ENCODE measurements around the gene TP63. TPM values are rescaled to one million over a fixed set of nuclear protein-coding genes. Genes with fewer than 3 reads are reported as not detected.

TP63 gene
- total RNA-seq, 1 experiment from 2014 or later, result 41.9 TPM

GRCh38 chr3:189806171-189806951 is 175.2 kb downstream of the TP63 start:
- ChIA-PET POLR2A (interaction anchor here (0.6 to 1.8 kb wide), 7 partner anchors 16 to 538 kb away, joined by 3 to 6 read pairs (median 4); no protein-coding TSS in a partner anchor), CTCF (interaction anchor here (0.6 to 1.3 kb wide), 6 partner anchors 7 to 245 kb away, joined by 3 to 4 read pairs (median 3); no protein-coding TSS in a partner anchor)
- peaks cover 14% of the 10 kb centered on the region for H3K36me3 Mint-ChIP-seq (ENCODE audit: insufficient read depth, unreplicated experiment)
- BruUV-seq (replicated peaks), result no TSS peak
- intact Hi-C loops (cut with micrococcal nuclease), result no loop called here
- no peak for TF ChIP-seq CTCF (IDR thresholded peaks at IDR 0.05; ENCODE audit: unreplicated experiment)
- no peak overlapping the region for H3K4me3 Mint-ChIP-seq (ENCODE audit: unreplicated experiment)
- no peak overlapping the region for H3K27ac Mint-ChIP-seq (ENCODE audit: low read depth, unreplicated experiment)
- H3K27me3 Mint-ChIP-seq (ENCODE audit: insufficient read depth, unreplicated experiment), result no peaks in the 10 kb centered on the region
- no peaks in the 10 kb centered on the region for H3K9me3 Mint-ChIP-seq (ENCODE audit: unreplicated experiment)
- peaks cover 8% of the 10 kb centered on the region for H3K4me1 Mint-ChIP-seq (ENCODE audit: insufficient read depth, unreplicated experiment)
- DNase-seq (ENCODE audit: unreplicated experiment), result no peak

- ChIA-PET POLR2A (interaction anchor here (1.1 kb wide), 1 partner anchor 14 kb away, joined by 3 read pairs; no protein-coding TSS in a partner anchor), CTCF (interaction anchor here (0.9 kb wide), 1 partner anchor 14 kb away, joined by 3 read pairs; no protein-coding TSS in a partner anchor)
- TF ChIP-seq CTCF (IDR thresholded peaks at IDR 0.05; ENCODE audit: unreplicated experiment), result no peak
- no peak for DNase-seq (ENCODE audit: unreplicated experiment)
- Mint-ChIP-seq H3K9me3 (ENCODE audit: unreplicated experiment) (no peaks in the 10 kb centered on the region), H3K27me3 (ENCODE audit: insufficient read depth, unreplicated experiment) (no peaks in the 10 kb centered on the region), H3K27ac (ENCODE audit: low read depth, unreplicated experiment) (no peak overlapping the region), H3K4me3 (ENCODE audit: unreplicated experiment) (no peak overlapping the region), H3K36me3 (ENCODE audit: insufficient read depth, unreplicated experiment) (peaks cover 14% of the 10 kb centered on the region), H3K4me1 (ENCODE audit: insufficient read depth, unreplicated experiment) (peaks cover 8% of the 10 kb centered on the region)
- TSS peak; percentile 7 for BruUV-seq (replicated peaks)
- intact Hi-C loops (cut with micrococcal nuclease), result no loop called here
Measured at GRCh38 chr3:189808246-189809007, 177.2 kb downstream of the TP63 start.

- H3K27ac Mint-ChIP-seq (ENCODE audit: low read depth, unreplicated experiment), result no peak overlapping the region
- H3K27me3 Mint-ChIP-seq (ENCODE audit: insufficient read depth, unreplicated experiment), result no peaks in the 10 kb centered on the region
- no peak overlapping the region for H3K4me3 Mint-ChIP-seq (ENCODE audit: unreplicated experiment)
- intact Hi-C loops (cut with micrococcal nuclease), result no loop called here
- no peaks in the 10 kb centered on the region for H3K9me3 Mint-ChIP-seq (ENCODE audit: unreplicated experiment)
- peaks cover 8% of the 10 kb centered on the region for H3K4me1 Mint-ChIP-seq (ENCODE audit: insufficient read depth, unreplicated experiment)
- no TSS peak for BruUV-seq (replicated peaks)
- ChIA-PET POLR2A (interaction anchor here (0.7 to 1.3 kb wide), 3 partner anchors 9 to 52 kb away, joined by 3 to 8 read pairs (median 3); no protein-coding TSS in a partner anchor), CTCF (interaction anchor here (0.6 to 0.9 kb wide), 3 partner anchors 13 to 455 kb away, joined by 3 to 4 read pairs (median 3); no protein-coding TSS in a partner anchor)
- peaks cover 14% of the 10 kb centered on the region for H3K36me3 Mint-ChIP-seq (ENCODE audit: insufficient read depth, unreplicated experiment)
- TF ChIP-seq CTCF (IDR thresholded peaks at IDR 0.05; ENCODE audit: unreplicated experiment), result no peak
- DNase-seq (ENCODE audit: unreplicated experiment), result no peak
Measured at GRCh38 chr3:189809583-189809982, 178.4 kb downstream of the TP63 start.
